Stimulated activated CD4-positive, alpha-beta T cell treated with anti-CD3 and anti-CD28 coated beads, Interleukin-12 subunit alpha, Interleukin-12 subunit beta, amount 100 ng/mL, for 24 hours (primary cell): ENCODE data around the gene CENPF.

ENCODE experiments used
- DNase-seq, 2 experiments: peaks; one replicate each; pipeline ENCODE4 v3.0.0-alpha.2; 2020; ENCODE audit warnings: low read depth in 2 of 2

The CENPF gene

GRCh38 chr1:214707306-214708087 lies 104.5 kb downstream of the CENPF start:
- no peak for DNase-seq

- DNase-seq: no peak
Observed at GRCh38 chr1:214708321-214708955, 105.4 kb downstream of the CENPF start.

DNA sequence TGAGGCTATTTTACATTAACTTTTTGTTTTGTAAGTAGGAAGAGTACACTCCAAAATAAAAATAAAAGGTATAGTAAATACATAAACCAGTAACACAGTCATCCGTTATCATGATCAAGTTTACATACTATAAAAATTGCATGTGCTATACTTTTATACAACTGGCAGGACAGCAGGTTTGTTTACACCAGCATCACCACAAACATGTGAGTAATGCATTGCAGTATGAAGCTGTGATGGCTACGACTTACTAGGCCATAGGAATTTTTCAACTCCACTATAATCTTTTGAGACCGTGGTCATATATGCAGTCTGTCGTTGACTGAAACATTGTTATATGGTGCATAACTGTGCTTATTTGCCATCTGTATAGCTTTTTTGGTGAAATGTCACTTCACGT lies 106.2 kb downstream of the CENPF start:
- DNase-seq: no peak

GRCh38 chr1:214712737-214713136 lies 109.7 kb downstream of the CENPF start:
- DNase-seq: no peak
